Calu3 (cell line): ENCODE results near the gene APOL4. TPM values are rescaled to one million over a fixed set of nuclear protein-coding genes. Genes with fewer than 3 reads are reported as not detected.
"Not testable (repeated sequence)": the region's sequence is repeated elsewhere in the genome, so short reads cannot be mapped to it uniquely, and the experiment has no call there.

ENCODE experiments used
- BruUV-seq: library from RNA; stranded (reverse); fragments of 400-500 nt; replicated peaks from 2 replicates; lab custom pipeline; 2021; lab: Mats Ljungman, UMichigan
- CTCF ChIA-PET: fragments of 300-600 bp; sonication (Branson Sonifier 250); formaldehyde crosslinking; loops from one replicate; lab custom pipeline; 2022; ENCODE audit warnings: antibody characterized with exemption; lab: Charles Lee
- DNase-seq: peaks from one replicate; pipeline ENCODE4 v3.0.0; 2022
- H3K27ac Mint-ChIP-seq: one replicate; pipeline ENCODE4 v1.8.0; 2022; ENCODE audit warnings: mixed read lengths; ENCODE audit not compliant: unreplicated experiment
- H3K27me3 Mint-ChIP-seq: one replicate; pipeline ENCODE4 v1.8.0; 2022; ENCODE audit warnings: mixed read lengths; ENCODE audit not compliant: unreplicated experiment
- H3K36me3 Mint-ChIP-seq: one replicate; pipeline ENCODE4 v1.8.0; 2022; ENCODE audit warnings: mild to moderate bottlenecking, moderate library complexity, mixed read lengths; ENCODE audit not compliant: insufficient read depth, unreplicated experiment
- H3K4me1 Mint-ChIP-seq: one replicate; pipeline ENCODE4 v1.8.0; 2022; ENCODE audit warnings: mild to moderate bottlenecking, low read depth, mixed read lengths; ENCODE audit not compliant: unreplicated experiment
- H3K4me3 Mint-ChIP-seq: one replicate; pipeline ENCODE4 v1.8.0; 2022; ENCODE audit warnings: mild to moderate bottlenecking, low read depth, moderate library complexity, mixed read lengths; ENCODE audit not compliant: unreplicated experiment
- H3K9me3 Mint-ChIP-seq: one replicate; pipeline ENCODE4 v1.8.0; 2022; ENCODE audit warnings: low read depth, mixed read lengths; ENCODE audit not compliant: unreplicated experiment
- CTCF ChIP-seq: fragments of 200-600 bp; IDR thresholded peaks from one replicate; pipeline ENCODE4 v1.8.0; 2022; ENCODE audit warnings: antibody characterized with exemption; ENCODE audit not compliant: unreplicated experiment
- intact Hi-C: fragments of 100-400 bp; cut with micrococcal nuclease; formaldehyde crosslinking; loops from one replicate; pipeline ENCODE4 v1.10.0; 2022; ENCODE audit not compliant: unreplicated experiment
- total RNA-seq: library from RNA; stranded (reverse); gene quantifications from 2 replicates; pipeline ENCODE4 v1.2.3, GENCODE V29; 2022

The APOL4 gene
- total RNA-seq, 1 experiment from 2014 or later = 1.5 TPM

- Mint-ChIP-seq H3K4me1 (peaks cover 10% of the 10 kb centered on the region), H3K36me3 (peaks cover 5% of the 10 kb centered on the region), H3K27me3 (peaks cover 68% of the 10 kb centered on the region), H3K4me3 (no peak overlapping the region), H3K9me3 (peaks cover 4% of the 10 kb centered on the region), H3K27ac (no peak overlapping the region)
- DNase-seq = no peak
- no TSS peak for BruUV-seq
- intact Hi-C loops = no loop called here
- TF ChIP-seq CTCF = no peak
- CTCF ChIA-PET = no interaction called here
Observed at GRCh38 chr22:36192542-36192941, 9.1 kb downstream of the APOL4 start.

DNA sequence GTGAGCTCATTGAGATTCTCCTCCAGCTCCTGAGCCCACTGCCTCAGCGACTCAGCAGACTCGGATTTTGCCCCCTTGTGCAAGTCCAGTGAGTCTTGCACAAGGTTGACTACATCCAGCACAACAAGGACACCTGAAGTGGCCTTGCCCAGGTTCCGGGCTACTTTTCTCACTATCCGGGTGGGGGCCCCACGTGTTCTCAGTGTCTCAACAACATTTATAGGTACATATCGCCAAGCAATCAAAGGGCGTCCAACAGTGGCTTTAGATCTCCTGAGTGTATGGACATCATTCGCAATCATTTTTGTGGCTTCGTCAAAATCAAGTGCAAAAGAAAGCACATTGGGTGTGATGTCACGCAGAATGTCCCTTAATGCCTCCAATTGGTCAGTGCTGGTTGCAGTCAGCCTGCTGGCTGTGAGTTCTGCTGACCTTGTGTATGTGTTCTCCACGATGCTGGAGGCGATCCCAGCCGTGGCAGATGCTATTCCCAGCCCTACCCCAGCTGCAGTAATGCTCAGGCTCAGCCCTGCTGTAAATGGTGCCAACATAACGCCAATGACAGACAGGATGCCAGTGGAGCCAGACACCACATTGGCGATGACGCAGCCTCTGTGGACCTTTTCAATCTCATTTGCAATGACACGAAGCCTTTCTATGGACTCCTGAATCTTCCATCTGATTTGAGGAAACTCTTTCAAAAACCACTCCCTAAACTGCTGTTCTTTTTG, 10.3 kb downstream of the APOL4 start:
- Mint-ChIP-seq H3K9me3 (peaks cover 4% of the 10 kb centered on the region), H3K27ac (no peak overlapping the region), H3K4me3 (no peak overlapping the region), H3K4me1 (peaks cover 10% of the 10 kb centered on the region), H3K27me3 (peaks cover 72% of the 10 kb centered on the region), H3K36me3 (peaks cover 5% of the 10 kb centered on the region)
- no TSS peak for BruUV-seq
- DNase-seq = no peak
- no peak for TF ChIP-seq CTCF
- intact Hi-C loops = no loop called here
- CTCF ChIA-PET = no interaction called here

GRCh38 chr22:36187862-36188261, 13.7 kb downstream of the APOL4 start:
- CTCF ChIA-PET, H3K9me3 Mint-ChIP-seq, intact Hi-C loops, H3K4me1 Mint-ChIP-seq, BruUV-seq, H3K4me3 Mint-ChIP-seq, H3K36me3 Mint-ChIP-seq, H3K27ac Mint-ChIP-seq, DNase-seq: not testable (repeated sequence)
- peaks cover 91% of the 10 kb centered on the region for H3K27me3 Mint-ChIP-seq

- intact Hi-C loops = no loop called here
- CTCF ChIA-PET = no interaction called here
- BruUV-seq = no TSS peak
Observed at GRCh38 chr22:36185828-36186624, 15.6 kb downstream of the APOL4 start.

More at GRCh38 chr22:36185828-36186624, 15.6 kb downstream of the APOL4 start:
- Mint-ChIP-seq H3K4me1 (no peaks in the 10 kb centered on the region), H3K9me3 (peaks cover 4% of the 10 kb centered on the region), H3K4me3 (no peak overlapping the region), H3K27ac (no peak overlapping the region), H3K36me3 (peaks cover 5% of the 10 kb centered on the region), H3K27me3 (peaks cover 91% of the 10 kb centered on the region)
- no peak for DNase-seq
- no peak for TF ChIP-seq CTCF
